Measurements from ENCODE around the gene SDE2. TPM values are rescaled to one million over a fixed set of nuclear protein-coding genes. Genes with fewer than 3 reads are reported as not detected.
"Not testable (repeated sequence)": the region's sequence is repeated elsewhere in the genome, so short reads cannot be mapped to it uniquely, and the experiment has no call there.

The SDE2 gene
- polyA plus RNA-seq, 5 donors: 17.4 to 25.3 (median 22.8) TPM

GRCh38 chr1:225944951-225945350 is 54.2 kb downstream of the SDE2 start:
- no peak for DNase-seq

GRCh38 chr1:225944387-225944786 is 54.8 kb downstream of the SDE2 start:
- no peak for DNase-seq

- DNase-seq: no peak
Observed at GRCh38 chr1:225943582-225943981, 55.6 kb downstream of the SDE2 start.

GRCh38 chr1:225942574-225942973 is 56.6 kb downstream of the SDE2 start:
- no peak for DNase-seq

- no peak for DNase-seq
Observed at GRCh38 chr1:225941942-225942222, 57.3 kb downstream of the SDE2 start.

- peak in 1 of 2 donors; percentile 34 for DNase-seq
Observed at GRCh38 chr1:225941187-225941941, 57.8 kb downstream of the SDE2 start, which contains the start of gene LEFTY2. Gene LEFTY2 (minus strand): TSS chr1:225941220. CDS start chr1:225941140, 80 bp downstream.

GRCh38 chr1:225940385-225941151 is 58.6 kb downstream of the SDE2 start:
- DNase-seq: no peak

GRCh38 chr1:225939939-225940310 is 59.2 kb downstream of the SDE2 start:
- not testable (repeated sequence) for DNase-seq

GRCh38 chr1:225939097-225939938 is 59.8 kb downstream of the SDE2 start:
- not testable (repeated sequence) for DNase-seq

- DNase-seq: no peak
Observed at GRCh38 chr1:225937048-225937968, 61.8 kb downstream of the SDE2 start.

GRCh38 chr1:225936523-225936922 is 62.6 kb downstream of the SDE2 start:
- no peak for DNase-seq

- not testable (repeated sequence) for DNase-seq
Observed at GRCh38 chr1:225936086-225936485, 63.1 kb downstream of the SDE2 start.

- no peak for DNase-seq
Observed at GRCh38 chr1:225934711-225935110, 64.4 kb downstream of the SDE2 start.

- DNase-seq: no peak
Observed at GRCh38 chr1:225933072-225933471, 66.1 kb downstream of the SDE2 start.

Other genes with a start within 250 kb of the SDE2 start
- 100 to 1,000 TPM; 360 to 552 (median 414) TPM for gene SRP9, start 221.5 kb downstream of the SDE2 start, polyA plus RNA-seq (ENCODE audit: insufficient read depth in 1 of 5, insufficient read length in 5 of 5, low replicate concordance in 1 of 5)
- 100 to 1,000 TPM in 4 of 5 donors, 10 to 100 TPM in 1; 78.9 to 139 (median 115) TPM for gene EPHX1, start 189.2 kb downstream of the SDE2 start, polyA plus RNA-seq (ENCODE audit: insufficient read depth in 1 of 5, insufficient read length in 5 of 5, low replicate concordance in 1 of 5)
- gene TMEM63A, start 117.0 kb downstream of the SDE2 start, polyA plus RNA-seq (ENCODE audit: insufficient read depth in 1 of 5, insufficient read length in 5 of 5, low replicate concordance in 1 of 5): 100 to 1,000 TPM; 103 to 163 (median 110) TPM
- gene LEFTY1, start 110.2 kb downstream of the SDE2 start, polyA plus RNA-seq (ENCODE audit: insufficient read depth in 1 of 5, insufficient read length in 5 of 5, low replicate concordance in 1 of 5): 1 to 10 TPM; 2.5 to 8.1 (median 3.7) TPM
- gene PYCR2, start 75.1 kb downstream of the SDE2 start, polyA plus RNA-seq (ENCODE audit: insufficient read depth in 1 of 5, insufficient read length in 5 of 5, low replicate concordance in 1 of 5): 10 to 100 TPM; 47.9 to 72.6 (median 58.6) TPM
- 1 to 10 TPM; 1.1 to 3.0 (median 1.5) TPM for gene LEFTY2, start 58.1 kb downstream of the SDE2 start, polyA plus RNA-seq (ENCODE audit: insufficient read depth in 1 of 5, insufficient read length in 5 of 5, low replicate concordance in 1 of 5)
- gene H3-3A, start 63.4 kb upstream of the SDE2 start, polyA plus RNA-seq (ENCODE audit: insufficient read depth in 1 of 5, insufficient read length in 5 of 5, low replicate concordance in 1 of 5): 1,000 to 10,000 TPM; 1,068 to 1,585 (median 1,280) TPM
- gene ACBD3, start 187.4 kb upstream of the SDE2 start, polyA plus RNA-seq (ENCODE audit: insufficient read depth in 1 of 5, insufficient read length in 5 of 5, low replicate concordance in 1 of 5): 10 to 100 TPM; 44.6 to 59.7 (median 53.1) TPM
- gene MIXL1, start 224.3 kb upstream of the SDE2 start, polyA plus RNA-seq (ENCODE audit: insufficient read depth in 1 of 5, insufficient read length in 5 of 5, low replicate concordance in 1 of 5): 1 to 10 TPM in 2 of 5 donors, under 1 TPM in 3; 0.69 to 1.4 (median 0.72) TPM

All from right lung (tissue), 5 donors.